MM.1S (cell line): ENCODE data around the gene TSPAN5.

Experiments used
- DNase-seq: peaks from one replicate; pipeline ENCODE4 v3.0.0-alpha.2; 2015
- H2AFZ ChIP-seq: fragments of 300-600 bp; sonication (generic); 2 replicates; pipeline ENCODE4 v1.6.0; 2016; ENCODE audit warnings: antibody characterized with exemption, low read length
- H3F3A ChIP-seq: fragments of 300-600 bp; sonication (generic); 2 replicates; pipeline ENCODE4 v1.6.1; 2016; ENCODE audit warnings: mild to moderate bottlenecking, antibody characterized with exemption, low read length, moderate library complexity, mixed read lengths; ENCODE audit not compliant: insufficient read depth
- H3K27ac ChIP-seq: fragments of 300-600 bp; sonication (generic); 2 replicates; pipeline ENCODE4 v1.5.1; 2016; ENCODE audit warnings: mild to moderate bottlenecking, low read length
- H3K27me3 ChIP-seq: fragments of 300-600 bp; sonication (generic); replicated peaks from 2 replicates; pipeline ENCODE4 v1.6.0; 2016; ENCODE audit warnings: low read length; ENCODE audit not compliant: insufficient read depth
- H3K36me3 ChIP-seq: fragments of 300-600 bp; sonication (generic); replicated peaks from 2 replicates; pipeline ENCODE4 v1.6.1; 2016; ENCODE audit warnings: mild to moderate bottlenecking, low read length, mixed read lengths; ENCODE audit not compliant: insufficient read depth
- H3K4me1 ChIP-seq: fragments of 300-600 bp; sonication (generic); 2 replicates; pipeline ENCODE4 v1.6.1; 2016; ENCODE audit warnings: low read length, mixed read lengths
- H3K4me2 ChIP-seq: fragments of 300-600 bp; sonication (generic); 2 replicates; pipeline ENCODE4 v1.6.0; 2016; ENCODE audit warnings: low read depth, low read length
- H3K4me3 ChIP-seq: fragments of 300-600 bp; sonication (generic); 2 replicates; pipeline ENCODE4 v1.5.1; 2016; ENCODE audit warnings: low read length, mixed read lengths
- H3K79me2 ChIP-seq: fragments of 300-600 bp; sonication (generic); 2 replicates; pipeline ENCODE4 v1.6.1; 2016; ENCODE audit warnings: mixed run types, low read length, mixed read lengths
- H3K9ac ChIP-seq: fragments of 300-600 bp; sonication (generic); 2 replicates; pipeline ENCODE4 v1.6.1; 2016; ENCODE audit warnings: low read length, mixed read lengths
- H3K9me2 ChIP-seq: fragments of 300-600 bp; sonication (generic); replicated peaks from 2 replicates; pipeline ENCODE4 v1.6.1; 2016; ENCODE audit warnings: mild to moderate bottlenecking, low read length, mixed read lengths; ENCODE audit not compliant: insufficient read depth
- H3K9me3 ChIP-seq: fragments of 300-600 bp; sonication (generic); replicated peaks from 2 replicates; pipeline ENCODE4 v1.6.1; 2016; ENCODE audit warnings: mild to moderate bottlenecking, low read length, mixed read lengths; ENCODE audit not compliant: insufficient read depth
- H4K20me1 ChIP-seq: fragments of 300-600 bp; sonication (generic); 2 replicates; pipeline ENCODE4 v1.6.1; 2016; ENCODE audit warnings: mild to moderate bottlenecking, low read length, moderate library complexity, mixed read lengths; ENCODE audit not compliant: insufficient read depth
- CTCF ChIP-seq: fragments of 300-600 bp; sonication (generic); IDR thresholded peaks from 2 replicates; pipeline ENCODE4 v1.5.1; 2016; ENCODE audit warnings: antibody characterized with exemption, low read length, mixed read lengths
- EZH2 ChIP-seq: fragments of 300-600 bp; sonication (generic); optimal IDR thresholded peaks from 2 replicates; pipeline ENCODE3; 2017; ENCODE audit warnings: low read depth, mild to moderate bottlenecking, antibody characterized with exemption, low read length, mixed read lengths
- EZH2phosphoT487 ChIP-seq: fragments of 300-600 bp; sonication (generic); IDR thresholded peaks from 2 replicates; pipeline ENCODE4 v1.6.1; 2018; ENCODE audit warnings: antibody characterized with exemption, low read length

The TSPAN5 gene

GRCh38 chr4:98567611-98568010 is 90.8 kb downstream of the TSPAN5 start:
- no peaks in the 10 kb centered on the region for H3K9me3 ChIP-seq
- H3K9me2 ChIP-seq = no peaks in the 10 kb centered on the region
- no peaks in the 10 kb centered on the region for H3K79me2 ChIP-seq
- H2AFZ ChIP-seq = no peak overlapping the region
- H3K36me3 ChIP-seq = no peaks in the 10 kb centered on the region
- DNase-seq = no peak
- H3K4me3 ChIP-seq = no peak overlapping the region
- H3F3A ChIP-seq = no peaks in the 10 kb centered on the region
- no peak overlapping the region for H3K9ac ChIP-seq
- H3K27ac ChIP-seq = no peak overlapping the region
- H4K20me1 ChIP-seq = no peaks in the 10 kb centered on the region
- no peak for TF ChIP-seq EZH2
- no peak for TF ChIP-seq EZH2phosphoT487
- no peak for TF ChIP-seq CTCF
- H3K4me2 ChIP-seq = no peak overlapping the region
- no peaks in the 10 kb centered on the region for H3K4me1 ChIP-seq
- no peaks in the 10 kb centered on the region for H3K27me3 ChIP-seq

GRCh38 chr4:98566361-98567008 is 91.9 kb downstream of the TSPAN5 start:
- Histone ChIP-seq H3K27ac (no peak overlapping the region), H3K9ac (no peak overlapping the region), H3K4me3 (no peak overlapping the region), H4K20me1 (no peaks in the 10 kb centered on the region), H3K79me2 (no peaks in the 10 kb centered on the region), H3K9me3 (no peaks in the 10 kb centered on the region), H3K4me2 (no peak overlapping the region), H3K27me3 (no peaks in the 10 kb centered on the region), H3K9me2 (no peaks in the 10 kb centered on the region), H3K36me3 (no peaks in the 10 kb centered on the region), H3K4me1 (no peaks in the 10 kb centered on the region), H3F3A (no peaks in the 10 kb centered on the region), H2AFZ (no peak overlapping the region)
- DNase-seq = no peak
- TF ChIP-seq CTCF (no peak), EZH2 (no peak), EZH2phosphoT487 (no peak)

- H3K27ac ChIP-seq = no peak overlapping the region
- no peaks in the 10 kb centered on the region for H3F3A ChIP-seq
- H3K9ac ChIP-seq = no peak overlapping the region
- no peaks in the 10 kb centered on the region for H3K79me2 ChIP-seq
- no peak overlapping the region for H3K4me2 ChIP-seq
- no peak overlapping the region for H2AFZ ChIP-seq
- no peak for DNase-seq
- H3K4me1 ChIP-seq = no peaks in the 10 kb centered on the region
- no peak for TF ChIP-seq CTCF
- TF ChIP-seq EZH2phosphoT487 = no peak
- no peak for TF ChIP-seq EZH2
- H3K9me3 ChIP-seq = no peaks in the 10 kb centered on the region
- H3K4me3 ChIP-seq = no peak overlapping the region
- H3K9me2 ChIP-seq = no peaks in the 10 kb centered on the region
- no peaks in the 10 kb centered on the region for H3K36me3 ChIP-seq
- no peaks in the 10 kb centered on the region for H4K20me1 ChIP-seq
- no peaks in the 10 kb centered on the region for H3K27me3 ChIP-seq
Observed at GRCh38 chr4:98565681-98566301, 92.6 kb downstream of the TSPAN5 start.
